AG09319 (cell line): ENCODE data around the gene THG1L.
A peak's percentile ranks its signal among the peaks of the same experiment; 100 is the strongest.
"Not testable (repeated sequence)": the region's sequence is repeated elsewhere in the genome, so short reads cannot be mapped to it uniquely, and the experiment has no call there.

ENCODE experiments used
- DNase-seq: peaks from one replicate; pipeline ENCODE4 v3.0.0-alpha.2; 2010; ENCODE audit warnings: low read depth; ENCODE audit errors: extremely low read depth
- CTCF ChIP-seq: IDR thresholded peaks from 2 replicates; pipeline ENCODE4 v1.5.1; 2011; ENCODE audit warnings: low read depth, mild to moderate bottlenecking, inconsistent platforms, low read length, moderate library complexity

THG1L gene

GRCh38 chr5:157731272-157732129, at the start of gene THG1L:
Gene THG1L (plus strand): TSS chr5:157731420. CDS start chr5:157731441, 21 bp downstream.
- peak; percentile 93 for DNase-seq
- no peak for TF ChIP-seq CTCF

- no peak for DNase-seq
- TF ChIP-seq CTCF: no peak
Observed at GRCh38 chr5:157682257-157682656, 49.0 kb upstream of the THG1L start.

- DNase-seq: not testable (repeated sequence)
Observed at GRCh38 chr5:157686276-157687197, 44.7 kb upstream of the THG1L start.

- no peak for TF ChIP-seq CTCF
- DNase-seq: no peak
Observed at GRCh38 chr5:157687198-157687554, 44.0 kb upstream of the THG1L start.

GRCh38 chr5:157689942-157690689, 41.1 kb upstream of the THG1L start:
- TF ChIP-seq CTCF: no peak
- no peak for DNase-seq

GRCh38 chr5:157690690-157691433, 40.4 kb upstream of the THG1L start:
- no peak for TF ChIP-seq CTCF
- no peak for DNase-seq

GRCh38 chr5:157693816-157694215, 37.4 kb upstream of the THG1L start:
- not testable (repeated sequence) for DNase-seq

- not testable (repeated sequence) for DNase-seq
Observed at GRCh38 chr5:157696154-157696553, 35.1 kb upstream of the THG1L start.

- DNase-seq: not testable (repeated sequence)
Observed at GRCh38 chr5:157698674-157699073, 32.5 kb upstream of the THG1L start.
